VCaP (cell line): ENCODE data around the gene SPECC1L.

Experiments used
- H3K27ac ChIP-seq: fragments of 450-650 bp; 2 replicates; pipeline ENCODE4 v1.5.1; 2017
- CTCF ChIP-seq: fragments of 450-650 bp; conservative IDR thresholded peaks from 2 replicates; pipeline ENCODE4 v1.5.1; 2017; ENCODE audit warnings: mild to moderate bottlenecking, moderate library complexity

The SPECC1L gene

GRCh38 chr22:24444729-24445466 lies 174.3 kb downstream of the SPECC1L start:
- TF ChIP-seq CTCF, result no peak
- H3K27ac ChIP-seq, result no peak overlapping the region

- TF ChIP-seq CTCF, result no peak
- H3K27ac ChIP-seq, result no peak overlapping the region
Measured at GRCh38 chr22:24445481-24446259, 175.0 kb downstream of the SPECC1L start.

GRCh38 chr22:24446260-24446611 lies 175.6 kb downstream of the SPECC1L start:
- H3K27ac ChIP-seq, result no peak overlapping the region
- TF ChIP-seq CTCF, result no peak

GRCh38 chr22:24450610-24451009 lies 180.0 kb downstream of the SPECC1L start:
- no peak for TF ChIP-seq CTCF
- H3K27ac ChIP-seq, result no peak overlapping the region

GRCh38 chr22:24451162-24451561 lies 180.5 kb downstream of the SPECC1L start:
- H3K27ac ChIP-seq, result no peak overlapping the region
- TF ChIP-seq CTCF, result no peak

- TF ChIP-seq CTCF, result no peak
Measured at GRCh38 chr22:24453853-24454252, 183.2 kb downstream of the SPECC1L start.

GRCh38 chr22:24455039-24455438 lies 184.4 kb downstream of the SPECC1L start:
- no peak for TF ChIP-seq CTCF
- no peak overlapping the region for H3K27ac ChIP-seq

More at GRCh38 chr22:24453853-24454252, 183.2 kb downstream of the SPECC1L start:
- H3K27ac ChIP-seq, result no peak overlapping the region
